Stimulated activated CD8-positive, alpha-beta memory T cell treated with anti-CD3 and anti-CD28 coated beads, Interleukin-7, amount 100 ng/mL, for 4 hours (primary cell): ENCODE data around the gene IQGAP1.
A peak's percentile ranks its signal among the peaks of the same experiment; 100 is the strongest.

Experiments
- DNase-seq, 2 donors: peaks; one replicate each; pipeline ENCODE4 v3.0.0-alpha.2; 2020; ENCODE audit warnings: low read depth in 2 of 2

IQGAP1 gene

GRCh38 chr15:90365414-90366055, 22.5 kb upstream of the IQGAP1 start:
- no peak for DNase-seq

DNA sequence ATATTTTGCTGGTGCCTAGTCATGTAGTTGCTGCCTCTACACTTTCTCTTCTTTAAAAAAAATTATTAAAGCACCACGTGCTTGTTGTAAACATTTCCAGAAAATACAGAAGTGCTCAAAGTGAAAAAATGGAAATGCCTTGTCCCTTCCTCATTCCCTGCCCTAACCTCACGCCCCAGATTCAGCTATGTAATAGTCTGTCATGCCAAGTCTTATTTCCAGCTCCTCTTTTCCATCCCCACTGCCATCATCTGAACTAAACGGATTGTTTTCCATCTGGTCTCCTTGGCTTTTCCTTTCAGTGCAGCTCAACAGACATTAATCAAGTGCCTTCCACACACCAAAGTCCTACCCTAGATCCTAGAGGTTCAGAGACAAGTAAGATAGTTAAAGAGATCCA, 20.5 kb upstream of the IQGAP1 start:
- DNase-seq: no peak

DNA sequence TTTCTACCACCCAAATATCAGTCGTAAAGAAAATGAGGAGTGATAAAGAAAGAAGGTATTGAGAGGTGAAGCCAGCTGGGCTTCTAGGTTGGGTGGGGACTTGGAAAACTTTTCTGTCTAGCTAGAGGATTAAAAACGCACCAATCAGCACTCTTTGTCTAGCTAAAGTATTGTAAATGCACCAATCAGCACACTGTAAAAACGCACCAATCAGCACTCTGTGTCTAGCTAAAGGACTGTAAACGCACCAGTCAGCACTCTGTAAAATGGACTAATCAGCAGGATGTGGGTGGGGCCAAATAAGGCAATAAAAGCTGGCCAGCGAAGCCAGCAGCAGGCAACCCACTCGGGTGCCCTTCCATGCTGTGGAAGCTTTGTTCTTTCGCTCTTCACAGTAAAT, 13.0 kb upstream of the IQGAP1 start:
- no peak for DNase-seq

DNA sequence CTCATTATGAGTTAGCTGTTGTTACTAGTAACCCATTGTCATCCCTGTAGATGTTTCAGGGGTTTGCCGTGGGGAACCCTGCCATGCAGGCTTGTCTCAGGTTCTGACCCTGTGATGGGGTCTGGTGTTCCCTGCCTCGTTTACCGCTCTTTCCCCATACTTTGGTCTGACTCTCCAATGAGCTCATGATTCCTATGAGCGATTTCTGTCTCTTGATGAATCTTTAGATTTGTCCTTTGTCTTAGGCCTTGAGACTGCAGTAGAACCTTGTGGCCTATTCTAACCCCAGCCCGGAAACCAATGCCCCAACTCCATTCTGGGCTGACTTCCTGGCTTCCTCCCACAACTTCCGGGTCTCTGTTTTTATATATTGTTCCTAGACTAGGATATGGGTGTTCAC, 11.3 kb upstream of the IQGAP1 start:
- peak; percentile 43 to 49 for DNase-seq

GRCh38 chr15:90379263-90379662, 8.8 kb upstream of the IQGAP1 start:
- DNase-seq: no peak

- DNase-seq: no peak
These were observed 6.5 kb upstream of the IQGAP1 start for GRCh38 chr15:90381515-90381914.

GRCh38 chr15:90382320-90382719, 5.7 kb upstream of the IQGAP1 start:
- DNase-seq: no peak

DNA sequence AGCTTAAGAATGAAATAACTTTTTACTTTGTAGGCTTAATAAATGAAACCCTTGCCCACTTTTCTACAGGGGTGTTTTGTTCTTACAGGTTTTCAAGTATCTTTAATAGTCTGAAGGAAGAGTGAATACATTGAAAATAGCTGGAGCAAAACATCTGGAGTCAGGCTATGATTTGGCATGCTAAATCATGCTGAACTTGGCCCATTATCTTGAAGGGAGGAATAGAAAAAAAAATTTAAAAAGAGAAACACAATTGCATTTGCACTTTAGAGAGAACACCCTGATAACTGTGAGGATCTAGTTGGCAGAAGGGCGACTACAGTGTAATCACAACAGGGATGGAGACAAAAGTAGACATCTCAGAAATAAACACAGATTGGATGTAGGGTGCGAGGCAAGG, 1.8 kb upstream of the IQGAP1 start:
- no peak for DNase-seq

- peak; percentile 17 to 41 for DNase-seq
These were observed 679 bp downstream of the IQGAP1 start for GRCh38 chr15:90388462-90389380.

DNA sequence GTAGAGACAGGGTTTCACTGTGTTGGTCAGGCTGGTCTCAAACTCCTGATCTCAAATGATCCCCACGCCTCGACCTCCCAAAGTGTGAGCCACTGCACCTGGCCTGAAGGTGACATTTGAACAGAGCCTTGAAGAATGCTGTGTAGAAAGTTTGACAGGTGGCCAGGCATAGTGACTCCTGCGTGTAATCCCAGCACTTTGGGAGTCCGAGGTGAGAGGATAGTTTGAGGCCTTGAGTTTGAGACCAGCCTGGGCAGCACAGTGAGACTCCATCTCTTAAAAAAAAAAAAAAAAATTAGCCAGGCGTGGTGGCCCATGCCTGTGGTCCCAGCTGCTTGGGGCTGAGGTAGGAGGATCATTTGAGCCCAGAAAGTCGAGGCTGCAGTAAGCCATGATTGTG, 1.5 kb downstream of the IQGAP1 start:
- no peak for DNase-seq

DNA sequence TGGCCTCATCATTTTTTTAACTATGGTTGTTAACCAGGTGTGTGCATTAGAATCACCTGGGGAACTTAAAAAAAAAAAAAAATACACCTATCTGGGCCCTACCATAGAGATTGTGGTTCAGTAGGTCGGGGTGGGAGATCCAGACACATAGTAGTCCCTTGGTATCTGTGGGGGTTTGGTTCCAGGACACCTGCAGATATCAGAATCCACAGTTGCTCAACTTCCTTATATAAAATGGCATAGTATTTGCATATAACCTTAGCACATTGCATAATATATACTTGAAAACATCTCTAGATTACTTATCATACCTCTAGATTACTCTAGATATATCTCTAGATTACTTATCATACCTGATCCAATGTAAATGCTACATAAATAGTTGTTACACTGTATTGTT, 5.0 kb downstream of the IQGAP1 start:
- no peak for DNase-seq

- no peak for DNase-seq
These were observed 6.0 kb downstream of the IQGAP1 start for GRCh38 chr15:90394074-90394473.

DNA sequence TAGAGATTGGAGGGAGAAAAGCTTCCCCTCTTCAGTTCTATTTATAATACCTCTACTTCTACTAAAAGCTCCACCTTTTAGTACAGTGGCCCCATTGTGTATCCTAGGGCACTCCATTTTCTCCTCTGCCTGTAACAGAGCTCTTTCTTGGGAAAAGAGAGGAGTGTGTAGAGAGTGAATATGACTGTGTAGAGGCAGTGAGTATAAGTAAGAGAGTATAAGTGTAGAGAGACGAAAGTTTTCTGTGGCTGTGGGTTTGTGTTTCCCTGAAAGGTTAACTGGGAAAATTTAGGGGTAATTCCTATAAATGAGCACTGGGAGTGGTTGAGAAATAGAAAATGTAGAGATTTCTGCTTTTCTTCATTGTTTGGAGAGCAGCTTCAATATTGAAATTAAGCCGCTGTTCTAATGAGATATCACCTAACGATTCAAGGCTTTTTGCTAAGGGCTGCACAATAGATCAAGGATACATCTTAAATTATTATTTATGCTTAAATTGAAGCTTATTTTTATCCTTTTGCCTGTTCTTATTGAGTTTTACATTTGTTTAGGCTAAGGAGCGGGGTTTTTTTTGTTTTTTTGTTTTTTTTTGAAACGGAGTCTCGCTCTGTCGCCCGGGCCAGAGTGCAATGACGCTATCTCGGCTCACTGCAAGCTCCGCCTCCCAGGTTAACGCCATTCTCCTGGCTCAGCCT, 6.9 kb downstream of the IQGAP1 start:
- DNase-seq: no peak

- no peak for DNase-seq
These were observed 8.3 kb downstream of the IQGAP1 start for GRCh38 chr15:90396321-90396720.

GRCh38 chr15:90400005-90400758, 12.1 kb downstream of the IQGAP1 start:
- no peak for DNase-seq

- peak; percentile 37 to 52 for DNase-seq
These were observed 12.8 kb downstream of the IQGAP1 start for GRCh38 chr15:90400759-90401314.

GRCh38 chr15:90401495-90401894, 13.5 kb downstream of the IQGAP1 start:
- no peak for DNase-seq

- DNase-seq: no peak
These were observed 14.2 kb downstream of the IQGAP1 start for GRCh38 chr15:90402223-90402622.

DNA sequence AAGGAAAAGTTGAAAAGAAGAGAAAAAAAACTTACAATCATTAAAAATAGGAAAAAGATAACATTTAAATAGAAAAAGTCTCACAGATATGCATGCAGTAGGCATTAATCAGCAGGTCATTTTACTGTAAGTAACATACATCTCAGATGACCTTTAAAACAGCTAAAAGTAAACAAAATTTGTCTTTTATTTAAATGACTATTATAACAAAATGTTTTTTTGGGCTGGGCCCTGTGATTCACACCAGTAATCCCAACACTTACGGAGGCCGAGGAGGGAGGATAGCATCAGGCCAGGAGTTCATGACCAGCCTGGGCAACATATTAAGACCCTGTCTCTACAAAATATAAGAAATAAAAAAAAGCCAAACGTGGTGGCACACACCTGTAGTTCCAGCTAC, 14.7 kb downstream of the IQGAP1 start:
- DNase-seq: no peak

GRCh38 chr15:90405055-90405607, 17.1 kb downstream of the IQGAP1 start:
- DNase-seq: no peak

DNA sequence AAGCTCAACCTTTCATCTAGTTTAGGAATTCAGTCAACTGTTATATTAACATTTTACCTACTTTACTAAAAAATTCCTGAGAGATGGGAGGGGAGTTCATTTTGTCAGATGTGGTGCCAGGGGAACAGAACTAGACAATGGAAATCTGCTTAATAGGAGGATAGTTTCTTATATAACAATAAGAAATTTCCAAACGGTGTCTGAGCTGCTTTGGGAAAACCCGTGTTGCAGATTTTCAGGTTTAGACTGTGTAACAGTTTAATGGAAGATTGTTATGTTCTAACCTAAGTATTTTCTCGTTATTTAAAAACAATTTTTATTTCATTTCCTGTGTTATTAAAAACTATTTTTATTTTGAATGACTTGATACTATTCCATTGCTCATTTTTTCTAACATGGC, 19.3 kb downstream of the IQGAP1 start:
- no peak for DNase-seq
